Measurements from ENCODE around the gene NME4. TPM values are rescaled to one million over a fixed set of nuclear protein-coding genes. Genes with fewer than 3 reads are reported as not detected.

The NME4 gene
- total and polyA plus RNA-seq, 2 donors, result 34.4 to 57.1 TPM

GRCh38 chr16:369275-369865 lies 27.6 kb upstream of the NME4 start:
- H3K4me1 ChIP-seq (ENCODE audit: control insufficient read depth in 2 of 2, insufficient read depth in 2 of 2, low read length in 2 of 2), result peaks cover 3 to 23% of the 10 kb centered on the region in 2 donors
- 96% methylated on average over 20 of the region's 20 CpGs for WGBS
- H3K9me3 ChIP-seq (ENCODE audit: control insufficient read depth in 2 of 2, insufficient read depth in 1 of 2, low read length in 1 of 2), result no peaks in the 10 kb centered on the region
- no peak overlapping the region for H3K27ac ChIP-seq (ENCODE audit: low read depth in 1 of 2, low read length in 1 of 2)
- H3K36me3 ChIP-seq (ENCODE audit: control insufficient read depth in 2 of 2, insufficient read depth in 2 of 2, low read length in 1 of 2), result peaks cover 52 to 63% of the 10 kb centered on the region in 2 donors
- H3K4me3 ChIP-seq (ENCODE audit: low read length in 2 of 2), result peak overlapping the region in 1 of 2 donors; percentile 2
- DNase-seq (ENCODE audit: low read depth in 6 of 9, low spot score in 9 of 9), result no peak
- H3K27me3 ChIP-seq (ENCODE audit: control insufficient read depth in 2 of 2, insufficient read depth in 1 of 2, low read length in 1 of 2), result peaks cover 0 to 5% of the 10 kb centered on the region in 2 donors

GRCh38 chr16:369866-370436 lies 27.0 kb upstream of the NME4 start:
- no peaks in the 10 kb centered on the region for H3K9me3 ChIP-seq (ENCODE audit: control insufficient read depth in 2 of 2, insufficient read depth in 1 of 2, low read length in 1 of 2)
- 58% methylated on average over 44 of the region's 44 CpGs for WGBS
- H3K4me3 ChIP-seq (ENCODE audit: low read length in 2 of 2), result peak overlapping the region; percentile 2 to 68
- H3K27ac ChIP-seq (ENCODE audit: low read depth in 1 of 2, low read length in 1 of 2), result no peak overlapping the region
- H3K27me3 ChIP-seq (ENCODE audit: control insufficient read depth in 2 of 2, insufficient read depth in 1 of 2, low read length in 1 of 2), result no peaks in the 10 kb centered on the region
- DNase-seq (ENCODE audit: low read depth in 6 of 9, low spot score in 9 of 9), result no peak
- peaks cover 58 to 69% of the 10 kb centered on the region in 2 donors for H3K36me3 ChIP-seq (ENCODE audit: control insufficient read depth in 2 of 2, insufficient read depth in 2 of 2, low read length in 1 of 2)
- peaks cover 3 to 23% of the 10 kb centered on the region in 2 donors for H3K4me1 ChIP-seq (ENCODE audit: control insufficient read depth in 2 of 2, insufficient read depth in 2 of 2, low read length in 2 of 2)

DNA sequence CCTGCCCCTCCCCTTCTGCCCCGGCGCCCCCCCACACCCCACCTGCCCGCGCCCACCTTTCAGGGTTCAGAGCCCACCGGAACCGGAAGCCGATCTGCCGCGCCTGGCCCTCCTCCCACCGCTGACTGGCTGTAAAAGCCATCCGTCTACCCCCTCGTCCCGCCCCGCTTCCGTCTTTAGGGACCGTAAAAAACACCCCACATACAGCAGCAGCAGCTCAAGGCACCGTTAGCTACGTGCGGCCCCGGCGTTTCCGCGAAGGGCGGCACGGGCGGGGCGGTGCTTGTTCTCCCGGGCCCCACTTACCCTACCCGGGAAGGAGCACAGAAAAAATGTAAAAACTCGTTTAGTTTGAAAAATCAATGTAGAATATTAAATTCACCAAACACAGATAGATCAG lies 26.6 kb upstream of the NME4 start, which contains the start of gene MRPL28:
Gene MRPL28 (minus strand): TSS at position 96 of the 400 bp plus-strand sequence. CDS start 320 bp downstream, outside the sequence.
- no peaks in the 10 kb centered on the region for H3K27me3 ChIP-seq (ENCODE audit: control insufficient read depth in 2 of 2, insufficient read depth in 1 of 2, low read length in 1 of 2)
- H3K4me1 ChIP-seq (ENCODE audit: control insufficient read depth in 2 of 2, insufficient read depth in 2 of 2, low read length in 2 of 2), result peaks cover 3 to 23% of the 10 kb centered on the region in 2 donors
- H3K36me3 ChIP-seq (ENCODE audit: control insufficient read depth in 2 of 2, insufficient read depth in 2 of 2, low read length in 1 of 2), result peaks cover 63 to 69% of the 10 kb centered on the region in 2 donors
- H3K27ac ChIP-seq (ENCODE audit: low read depth in 1 of 2, low read length in 1 of 2), result peak within 1 kb of the TSS; percentile 64 to 78
- no peaks in the 10 kb centered on the region for H3K9me3 ChIP-seq (ENCODE audit: control insufficient read depth in 2 of 2, insufficient read depth in 1 of 2, low read length in 1 of 2)
- DNase-seq (ENCODE audit: low read depth in 6 of 9, low spot score in 9 of 9), result peak; percentile 86 to 97 (median 91)
- peak within 1 kb of the TSS; percentile 2 to 68 for H3K4me3 ChIP-seq (ENCODE audit: low read length in 2 of 2)
- WGBS, result 1% methylated on average over 30 of the region's 30 CpGs

GRCh38 chr16:370979-371514 lies 26.0 kb upstream of the NME4 start:
- H3K4me3 ChIP-seq (ENCODE audit: low read length in 2 of 2), result peak overlapping the region; percentile 2 to 68
- 81% methylated on average over 10 of the region's 10 CpGs for WGBS
- no peak for DNase-seq (ENCODE audit: low read depth in 6 of 9, low spot score in 9 of 9)
- H3K27me3 ChIP-seq (ENCODE audit: control insufficient read depth in 2 of 2, insufficient read depth in 1 of 2, low read length in 1 of 2), result no peaks in the 10 kb centered on the region
- peak overlapping the region; percentile 64 to 78 for H3K27ac ChIP-seq (ENCODE audit: low read depth in 1 of 2, low read length in 1 of 2)
- H3K36me3 ChIP-seq (ENCODE audit: control insufficient read depth in 2 of 2, insufficient read depth in 2 of 2, low read length in 1 of 2), result peaks cover 66 to 73% of the 10 kb centered on the region in 2 donors
- peaks cover 3 to 23% of the 10 kb centered on the region in 2 donors for H3K4me1 ChIP-seq (ENCODE audit: control insufficient read depth in 2 of 2, insufficient read depth in 2 of 2, low read length in 2 of 2)
- no peaks in the 10 kb centered on the region for H3K9me3 ChIP-seq (ENCODE audit: control insufficient read depth in 2 of 2, insufficient read depth in 1 of 2, low read length in 1 of 2)

DNA sequence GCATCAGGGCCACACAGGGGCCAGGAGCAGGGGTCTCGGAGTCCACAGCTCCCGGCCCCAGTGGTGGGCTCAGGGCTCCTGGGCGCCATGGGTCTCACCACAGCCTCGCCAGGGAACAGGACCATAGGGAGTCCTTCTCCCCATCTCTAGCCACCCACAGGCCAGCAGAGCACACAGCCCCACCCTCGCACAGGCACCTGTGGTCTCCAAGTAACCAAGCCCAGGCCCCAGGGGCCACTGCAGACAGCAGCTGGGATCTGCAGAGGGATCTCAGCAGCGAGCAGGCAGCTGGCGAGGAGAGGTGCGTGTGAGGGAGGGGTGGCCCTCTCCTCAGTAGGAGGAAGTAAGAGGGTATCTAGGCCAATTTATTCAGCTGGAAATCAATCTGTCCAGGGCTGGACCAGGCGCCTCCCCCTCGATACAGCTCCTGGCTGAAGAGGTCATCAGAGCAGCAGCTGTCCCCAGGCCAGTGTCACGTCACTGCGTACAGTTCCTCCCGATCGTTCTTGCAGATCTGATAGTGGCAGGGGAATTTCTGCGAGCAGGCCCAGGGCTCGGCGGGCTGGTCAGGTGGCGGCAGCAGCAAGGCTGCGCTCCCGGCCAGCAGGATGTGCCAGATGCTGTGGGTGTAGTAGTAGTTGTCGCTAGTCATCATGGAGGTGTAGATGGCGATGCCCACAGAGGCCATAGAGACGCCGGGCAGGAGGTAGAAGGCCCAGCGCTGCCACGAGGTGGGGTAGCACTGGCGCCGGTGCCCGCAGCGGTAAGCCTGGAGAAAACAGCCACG lies 25.3 kb upstream of the NME4 start:
- WGBS, result 94% methylated on average over 31 of the region's 31 CpGs
- Histone ChIP-seq H3K4me1 (ENCODE audit: control insufficient read depth in 2 of 2, insufficient read depth in 2 of 2, low read length in 2 of 2) (peaks cover 3 to 23% of the 10 kb centered on the region in 2 donors), H3K27me3 (ENCODE audit: control insufficient read depth in 2 of 2, insufficient read depth in 1 of 2, low read length in 1 of 2) (no peaks in the 10 kb centered on the region), H3K36me3 (ENCODE audit: control insufficient read depth in 2 of 2, insufficient read depth in 2 of 2, low read length in 1 of 2) (peaks cover 68 to 74% of the 10 kb centered on the region in 2 donors), H3K4me3 (ENCODE audit: low read length in 2 of 2) (no peak overlapping the region), H3K27ac (ENCODE audit: low read depth in 1 of 2, low read length in 1 of 2) (no peak overlapping the region), H3K9me3 (ENCODE audit: control insufficient read depth in 2 of 2, insufficient read depth in 1 of 2, low read length in 1 of 2) (no peaks in the 10 kb centered on the region)
- DNase-seq (ENCODE audit: low read depth in 6 of 9, low spot score in 9 of 9), result no peak

DNA sequence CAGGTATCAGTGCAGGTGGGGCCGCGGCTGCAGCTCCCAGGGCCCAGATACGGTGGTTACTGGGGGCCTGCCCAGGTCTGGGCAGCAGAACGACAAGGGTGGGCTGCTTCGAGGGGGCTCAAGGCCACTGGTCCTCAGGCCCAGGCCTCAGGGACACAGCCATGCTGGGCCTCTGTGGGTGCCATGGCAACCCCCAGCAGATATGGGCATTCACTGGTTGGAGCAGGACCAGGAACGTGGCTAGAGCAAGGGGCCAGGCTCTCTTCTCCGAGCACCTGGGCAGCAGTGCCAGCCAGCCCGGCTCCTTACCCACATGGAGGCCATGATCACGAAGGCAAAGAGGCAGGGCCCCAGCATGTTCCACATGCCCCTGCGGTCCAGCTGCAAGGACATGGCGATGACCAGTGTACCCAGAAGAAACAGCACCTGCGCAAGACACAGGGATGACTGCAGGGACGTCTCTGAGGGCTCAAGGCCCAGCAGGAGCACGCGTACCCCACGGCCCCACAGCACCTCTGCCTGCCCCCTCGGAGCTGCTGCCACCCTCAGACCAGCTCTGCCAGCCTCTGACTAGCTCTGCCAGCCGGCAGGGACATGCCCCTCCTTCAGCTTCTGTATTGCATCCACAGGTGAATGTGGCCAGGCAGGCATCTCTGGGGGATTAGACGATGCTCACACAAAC lies 24.6 kb upstream of the NME4 start:
- WGBS, result 97% methylated on average over 19 of the region's 19 CpGs
- Histone ChIP-seq H3K27ac (ENCODE audit: low read depth in 1 of 2, low read length in 1 of 2) (no peak overlapping the region), H3K9me3 (ENCODE audit: control insufficient read depth in 2 of 2, insufficient read depth in 1 of 2, low read length in 1 of 2) (no peaks in the 10 kb centered on the region), H3K4me1 (ENCODE audit: control insufficient read depth in 2 of 2, insufficient read depth in 2 of 2, low read length in 2 of 2) (peaks cover 3 to 23% of the 10 kb centered on the region in 2 donors), H3K27me3 (ENCODE audit: control insufficient read depth in 2 of 2, insufficient read depth in 1 of 2, low read length in 1 of 2) (no peaks in the 10 kb centered on the region), H3K36me3 (ENCODE audit: control insufficient read depth in 2 of 2, insufficient read depth in 2 of 2, low read length in 1 of 2) (peaks cover 70 to 74% of the 10 kb centered on the region in 2 donors), H3K4me3 (ENCODE audit: low read length in 2 of 2) (no peak overlapping the region)
- DNase-seq (ENCODE audit: low read depth in 6 of 9, low spot score in 9 of 9), result no peak

GRCh38 chr16:373020-373598 lies 23.9 kb upstream of the NME4 start:
- Histone ChIP-seq H3K27ac (ENCODE audit: low read depth in 1 of 2, low read length in 1 of 2) (no peak overlapping the region), H3K4me3 (ENCODE audit: low read length in 2 of 2) (no peak overlapping the region), H3K4me1 (ENCODE audit: control insufficient read depth in 2 of 2, insufficient read depth in 2 of 2, low read length in 2 of 2) (peaks cover 3 to 23% of the 10 kb centered on the region in 2 donors), H3K36me3 (ENCODE audit: control insufficient read depth in 2 of 2, insufficient read depth in 2 of 2, low read length in 1 of 2) (peaks cover 64 to 73% of the 10 kb centered on the region in 2 donors), H3K27me3 (ENCODE audit: control insufficient read depth in 2 of 2, insufficient read depth in 1 of 2, low read length in 1 of 2) (no peaks in the 10 kb centered on the region), H3K9me3 (ENCODE audit: control insufficient read depth in 2 of 2, insufficient read depth in 1 of 2, low read length in 1 of 2) (no peaks in the 10 kb centered on the region)
- DNase-seq (ENCODE audit: low read depth in 6 of 9, low spot score in 9 of 9), result no peak
- WGBS, result 88% methylated on average over 5 of the region's 5 CpGs

DNA sequence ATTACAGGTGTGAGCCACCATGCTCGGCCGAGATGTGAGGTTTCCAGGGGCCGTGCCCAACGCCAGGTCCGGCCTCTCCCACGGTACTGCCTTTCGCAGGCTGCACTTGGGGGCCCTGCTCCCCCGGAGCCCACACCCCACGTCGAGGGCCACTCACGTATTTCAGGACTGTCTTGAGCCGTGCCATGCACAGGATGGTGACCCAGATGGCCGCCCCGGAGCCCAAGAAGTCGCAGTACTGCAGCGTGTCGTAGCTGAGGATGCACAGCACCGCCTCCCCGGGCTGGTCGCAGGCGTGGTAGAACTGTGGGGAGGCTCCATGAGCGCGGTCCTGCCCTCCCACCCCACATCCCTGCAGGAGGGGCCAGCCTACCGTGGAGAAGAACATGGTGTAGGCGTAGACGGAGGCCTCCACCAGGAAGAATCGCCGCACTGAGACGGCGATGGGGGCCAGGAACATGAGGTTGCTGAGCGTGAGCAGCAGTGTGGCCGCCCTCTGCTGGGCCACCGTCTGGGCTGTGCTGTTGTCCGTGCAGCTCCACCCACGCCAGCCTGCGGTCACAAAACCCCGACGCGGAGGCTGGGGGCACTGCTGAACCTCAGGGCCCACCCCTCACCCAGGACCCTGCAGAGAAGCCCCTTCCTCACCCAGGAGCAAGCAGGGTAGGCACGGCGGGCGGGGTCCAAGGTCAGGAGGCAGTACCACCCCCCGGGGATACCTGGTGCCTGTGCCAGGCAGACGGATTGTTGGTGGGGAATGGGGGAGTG lies 23.0 kb upstream of the NME4 start:
- no peak overlapping the region for H3K4me3 ChIP-seq (ENCODE audit: low read length in 2 of 2)
- no peak overlapping the region for H3K27ac ChIP-seq (ENCODE audit: low read depth in 1 of 2, low read length in 1 of 2)
- H3K36me3 ChIP-seq (ENCODE audit: control insufficient read depth in 2 of 2, insufficient read depth in 2 of 2, low read length in 1 of 2), result peaks cover 55 to 63% of the 10 kb centered on the region in 2 donors
- H3K4me1 ChIP-seq (ENCODE audit: control insufficient read depth in 2 of 2, insufficient read depth in 2 of 2, low read length in 2 of 2), result peaks cover 3 to 23% of the 10 kb centered on the region in 2 donors
- H3K27me3 ChIP-seq (ENCODE audit: control insufficient read depth in 2 of 2, insufficient read depth in 1 of 2, low read length in 1 of 2), result no peaks in the 10 kb centered on the region
- no peaks in the 10 kb centered on the region for H3K9me3 ChIP-seq (ENCODE audit: control insufficient read depth in 2 of 2, insufficient read depth in 1 of 2, low read length in 1 of 2)
- no peak for DNase-seq (ENCODE audit: low read depth in 6 of 9, low spot score in 9 of 9)
- WGBS, result 96% methylated on average over 44 of the region's 44 CpGs

All from thymus (tissue), 11 donors.